HCT116 (cell line): ENCODE data around the gene HNRNPA2B1. TPM values are rescaled to one million over a fixed set of nuclear protein-coding genes. Genes with fewer than 3 reads are reported as not detected.
A peak's percentile ranks its signal among the peaks of the same experiment; 100 is the strongest.

Experiments used
- ATAC-seq: fragments of 200-7000 bp; cut with Tn5 transposase; 2 replicates; pipeline ENCODE4 v1.9.1; 2020; ENCODE audit warnings: mild to moderate bottlenecking, moderate library complexity
- BruUV-seq: library from RNA; stranded (reverse); fragments of 400-500 nt; replicated peaks from 2 replicates; lab custom pipeline; 2021; lab: Mats Ljungman, UMichigan
- CTCF ChIA-PET: fragments of 300-600 bp; sonication (Branson Sonifier 250); formaldehyde crosslinking; loops from one replicate; lab custom pipeline; 2021; ENCODE audit warnings: antibody characterized with exemption; lab: Charles Lee
- POLR2A ChIA-PET: fragments of 300-600, 350-600 bp; sonication (Branson Sonifier 250); formaldehyde crosslinking; loops from one replicate; lab custom pipeline; 2021; ENCODE audit warnings: antibody characterized with exemption; lab: Charles Lee
- RAD21 ChIA-PET, 2 experiments: fragments of 300-600 bp; sonication (Branson Sonifier 250); formaldehyde crosslinking; loops; one replicate each; lab custom pipeline; 2023; ENCODE audit warnings: low total read pairs in 2 of 2; ENCODE audit not compliant: uncharacterized antibody in 2 of 2, unreplicated experiment in 2 of 2, low non-redundant PET in 1 of 2; lab: Charles Lee
- DNase-seq: peaks from one replicate; pipeline ENCODE4 v3.0.0-alpha.2; 2010; ENCODE audit warnings: low read depth, low spot score
- H2AFZ ChIP-seq: fragments of 200-600 bp; shearing (Covaris generic), sonication (generic); 2 replicates; pipeline ENCODE4 v1.6.1; 2017; ENCODE audit warnings: low read depth, mixed run types, mixed read lengths, antibody characterized with exemption, low read length; ENCODE audit not compliant: poor library complexity, severe bottlenecking
- H3K27ac ChIP-seq: 2 replicates; pipeline ENCODE4 v1.5.1; 2012; ENCODE audit warnings: low read depth, low read length
- H3K27me3 ChIP-seq: fragments of 200-600 bp; sonication (generic); 2 replicates; pipeline ENCODE4 v1.6.1; 2016; ENCODE audit warnings: mixed run types, low read length, mixed read lengths; ENCODE audit not compliant: insufficient read depth
- H3K36me3 ChIP-seq, 2 experiments: fragments of 200-500 bp in 1 of 2; fragments of 200-600 bp in 1 of 2; sonication (Bioruptor generic) in 1 of 2; sonication (generic) in 1 of 2; 2 replicates each; pipeline versions ENCODE4 v1.5.1 to v1.6.1; 2014 to 2016; ENCODE audit warnings: low read length in 2 of 2, inconsistent platforms in 1 of 2, mixed read lengths in 1 of 2, mixed run types in 1 of 2; ENCODE audit not compliant: insufficient read depth in 2 of 2, control insufficient read depth in 1 of 2
- H3K4me1 ChIP-seq, 2 experiments: fragments of 200-600 bp in 1 of 2; sonication (generic) in 1 of 2; 2 replicates each; pipeline versions ENCODE4 v1.5.1 to v1.6.1; 2012 to 2017; ENCODE audit warnings: low read length in 2 of 2, inconsistent platforms in 1 of 2, mild to moderate bottlenecking in 1 of 2, mixed read lengths in 1 of 2, mixed run types in 1 of 2, moderate library complexity in 1 of 2; ENCODE audit not compliant: insufficient read depth in 2 of 2, control insufficient read depth in 1 of 2
- H3K4me2 ChIP-seq: fragments of 200-600 bp; sonication (generic); 2 replicates; pipeline ENCODE4 v1.6.1; 2017; ENCODE audit warnings: mixed run types, low read length, mixed read lengths
- H3K4me3 ChIP-seq, 2 experiments: fragments of 200-600 bp in 1 of 2; sonication (generic) in 1 of 2; replicated peaks in 1 of 2; 2 replicates each; pipeline ENCODE4 v1.5.1; 2011 to 2016; ENCODE audit warnings: low read length in 2 of 2, control low read depth in 1 of 2, low read depth in 1 of 2, mild to moderate bottlenecking in 1 of 2, mixed read lengths in 1 of 2, mixed run types in 1 of 2
- H3K79me2 ChIP-seq: fragments of 200-600 bp; sonication (generic); 2 replicates; pipeline ENCODE4 v1.6.1; 2017; ENCODE audit warnings: mild to moderate bottlenecking, mixed run types, low read length, moderate library complexity, mixed read lengths; ENCODE audit not compliant: insufficient read depth
- H3K9ac ChIP-seq: fragments of 200-600 bp; sonication (generic); 2 replicates; pipeline ENCODE4 v1.6.1; 2016; ENCODE audit warnings: low read length, mixed read lengths
- H3K9me2 ChIP-seq: fragments of 200-600 bp; sonication (generic), shearing (Covaris generic); 2 replicates; pipeline ENCODE4 v1.6.1; 2017; ENCODE audit warnings: mixed run types, mild to moderate bottlenecking, moderate library complexity; ENCODE audit not compliant: insufficient read depth
- H3K9me3 ChIP-seq, 2 experiments: fragments of 200-500 bp in 1 of 2; fragments of 200-600 bp in 1 of 2; sonication (Bioruptor generic) in 1 of 2; sonication (generic) in 1 of 2; 2 replicates each; pipeline ENCODE4 v1.6.1; 2014 to 2017; ENCODE audit warnings: low read length in 2 of 2, mixed read lengths in 2 of 2, inconsistent platforms in 1 of 2, low read depth in 1 of 2, mild to moderate bottlenecking in 1 of 2, mixed run types in 1 of 2, moderate library complexity in 1 of 2; ENCODE audit not compliant: control insufficient read depth in 1 of 2, insufficient read depth in 1 of 2
- H4K20me1 ChIP-seq: fragments of 200-600 bp; sonication (generic), shearing (Covaris generic); 2 replicates; pipeline ENCODE4 v1.6.1; 2017; ENCODE audit warnings: mixed run types, mild to moderate bottlenecking, moderate library complexity; ENCODE audit not compliant: insufficient read depth
- ATF3 ChIP-seq: IDR thresholded peaks from 2 replicates; pipeline ENCODE4 v1.6.1; 2012
- CEBPB ChIP-seq: IDR thresholded peaks from 2 replicates; pipeline ENCODE4 v1.6.1; 2012; ENCODE audit warnings: low read depth
- FOSL1 ChIP-seq: IDR thresholded peaks from 2 replicates; pipeline ENCODE4 v1.6.1; 2012; ENCODE audit warnings: low read depth
- JUND ChIP-seq: IDR thresholded peaks from 2 replicates; pipeline ENCODE4 v1.6.1; 2012
- POLR2AphosphoS5 ChIP-seq: IDR thresholded peaks from 2 replicates; pipeline ENCODE4 v1.6.1; 2011; ENCODE audit warnings: mild to moderate bottlenecking, low read depth, low read length, moderate library complexity
- ZBTB33 ChIP-seq: IDR thresholded peaks from 2 replicates; pipeline ENCODE4 v1.6.1; 2011; ENCODE audit warnings: mild to moderate bottlenecking, low read length, moderate library complexity; ENCODE audit not compliant: insufficient replicate concordance; ENCODE audit errors: extremely low read depth
- intact Hi-C: fragments of 100-400 bp; cut with micrococcal nuclease; formaldehyde crosslinking; loops from 2 replicates; pipeline ENCODE4 v1.10.0; 2022
- total RNA-seq: library from RNA; stranded (reverse); gene quantifications from one replicate; pipeline ENCODE4 v1.2.1, GENCODE V29; 2021; ENCODE audit not compliant: unreplicated experiment

HNRNPA2B1 gene
- total RNA-seq, 1 experiment from 2014 or later, result 870 TPM

- TF ChIP-seq ZBTB33 (no peak), ATF3 (no peak), JUND (no peak), FOSL1 (no peak)
These were observed 15.5 kb upstream of the HNRNPA2B1 start (continued) for GRCh38 chr7:26216049-26216448.

- intact Hi-C loops, result no loop called here
- TF ChIP-seq POLR2AphosphoS5 (no peak; the same call in 1 of the 2 replicates), CEBPB (peak; percentile 33; the same call in 1 of the 2 replicates)
- H3K27ac ChIP-seq, result no peak overlapping the region
- DNase-seq (no peak), ATAC-seq (no peak)
- no peaks in the 10 kb centered on the region for H3K9me2 ChIP-seq
- no peak overlapping the region for H3K4me2 ChIP-seq
- no TSS peak for BruUV-seq
- no peaks in the 10 kb centered on the region for H3K9me3 ChIP-seq
- no peaks in the 10 kb centered on the region for H3K4me1 ChIP-seq
- no peak overlapping the region for H3K4me3 ChIP-seq
- CTCF ChIA-PET, result no interaction called here
- H3K27me3 ChIP-seq, result no peaks in the 10 kb centered on the region
- no peak overlapping the region for H3K9ac ChIP-seq
- H4K20me1 ChIP-seq, result peaks cover 32% of the 10 kb centered on the region; the same call in 1 of the 2 replicates
- H3K79me2 ChIP-seq, result peaks cover 24% of the 10 kb centered on the region
- RAD21 ChIA-PET, result no interaction called here
- H3K36me3 ChIP-seq, result peaks cover 27 to 32% of the 10 kb centered on the region in 2 experiments
- no peak overlapping the region for H2AFZ ChIP-seq
- POLR2A ChIA-PET, result interaction anchor here (0.7 to 2.1 kb wide), 3 partner anchors 12 to 15 kb away, joined by 3 to 7 read pairs (median 4); partner anchors contain the start of gene CBX3
These were observed 13.4 kb upstream of the HNRNPA2B1 start for GRCh38 chr7:26213807-26214515.
